ENCODE results near the gene LIF. TPM values are rescaled to one million over a fixed set of nuclear protein-coding genes. Genes with fewer than 3 reads are reported as not detected.

Gene LIF
- total RNA-seq, 2 experiments from 2014 or later, result 0.06 TPM; not detected in 1

- H3K9me3 ChIP-seq (ENCODE audit: low read length), result no peaks in the 10 kb centered on the region
- ChIA-PET POLR2A (interaction anchor here (0.6 kb wide), 3 partner anchors 28 to 147 kb away, joined by 3 to 4 read pairs (median 3); no protein-coding TSS in a partner anchor), CTCF (ENCODE audit: unreplicated experiment) (interaction anchor here (0.5 to 0.6 kb wide), 2 partner anchors 13 to 1071 kb away, joined by 3 read pairs; no protein-coding TSS in a partner anchor)
- H3K79me2 ChIP-seq (ENCODE audit: insufficient read depth, low read depth, low read length), result no peaks in the 10 kb centered on the region
- intact Hi-C loops (cut with micrococcal nuclease; ENCODE audit: unreplicated experiment), result no loop called here
- no peak overlapping the region for H3K4me2 ChIP-seq (ENCODE audit: low read length)
- H3K36me3 ChIP-seq (ENCODE audit: insufficient read depth, low read length), result no peaks in the 10 kb centered on the region
- H4K20me1 ChIP-seq (ENCODE audit: insufficient read depth, low read length), result no peaks in the 10 kb centered on the region
- TF ChIP-seq EZH2phosphoT487 (IDR thresholded peaks at IDR 0.05; ENCODE audit: borderline replicate concordance, low read depth, low read length), result no peak
- no peak for TF ChIP-seq CTCF (conservative IDR thresholded peaks at IDR 0.05; ENCODE audit: low read length)
- BruUV-seq (replicated peaks), result no TSS peak
- H3K4me3 ChIP-seq (ENCODE audit: low read depth, low read length, poor library complexity, severe bottlenecking), result no peak overlapping the region
- H3K9me2 ChIP-seq (ENCODE audit: insufficient read depth, low read length), result no peaks in the 10 kb centered on the region
- no peak overlapping the region for H2AFZ ChIP-seq (ENCODE audit: low read length)
- DNase-seq (ENCODE audit: low spot score), result no peak
- H3K4me1 ChIP-seq (ENCODE audit: insufficient read depth, low read length, poor library complexity, severe bottlenecking), result peaks cover 20% of the 10 kb centered on the region
- no peak overlapping the region for H3K27ac ChIP-seq (ENCODE audit: low read depth, low read length, poor library complexity, severe bottlenecking)
Observed at GRCh38 chr22:30219668-30220278, 26.8 kb downstream of the LIF start.

- ChIA-PET POLR2A (no interaction called here), CTCF (ENCODE audit: unreplicated experiment) (no interaction called here)
- Histone ChIP-seq H4K20me1 (ENCODE audit: insufficient read depth, low read length) (no peaks in the 10 kb centered on the region), H3K9me2 (ENCODE audit: insufficient read depth, low read length) (no peaks in the 10 kb centered on the region), H3K4me1 (ENCODE audit: insufficient read depth, low read length, poor library complexity, severe bottlenecking) (peaks cover 20% of the 10 kb centered on the region), H3K36me3 (ENCODE audit: insufficient read depth, low read length) (no peaks in the 10 kb centered on the region), H3K4me3 (ENCODE audit: low read depth, low read length, poor library complexity, severe bottlenecking) (no peak overlapping the region), H2AFZ (ENCODE audit: low read length) (no peak overlapping the region), H3K79me2 (ENCODE audit: insufficient read depth, low read depth, low read length) (no peaks in the 10 kb centered on the region), H3K9me3 (ENCODE audit: low read length) (no peaks in the 10 kb centered on the region), H3K27ac (ENCODE audit: low read depth, low read length, poor library complexity, severe bottlenecking) (no peak overlapping the region), H3K4me2 (ENCODE audit: low read length) (no peak overlapping the region)
- no peak for DNase-seq (ENCODE audit: low spot score)
- no TSS peak for BruUV-seq (replicated peaks)
- intact Hi-C loops (cut with micrococcal nuclease; ENCODE audit: unreplicated experiment), result no loop called here
- TF ChIP-seq CTCF (conservative IDR thresholded peaks at IDR 0.05; ENCODE audit: low read length), result no peak
- TF ChIP-seq EZH2phosphoT487 (IDR thresholded peaks at IDR 0.05; ENCODE audit: borderline replicate concordance, low read depth, low read length), result no peak
Observed at GRCh38 chr22:30219049-30219654, 27.4 kb downstream of the LIF start.

Data from OCI-LY7 (cell line).